Occipital lobe (tissue), 2 donors: ENCODE results near the gene GRAMD1C. TPM values are rescaled to one million over a fixed set of nuclear protein-coding genes. Genes with fewer than 3 reads are reported as not detected.
A peak's percentile ranks its signal among the peaks of the same experiment; 100 is the strongest.
"Not testable (repeated sequence)": the region's sequence is repeated elsewhere in the genome, so short reads cannot be mapped to it uniquely, and the experiment has no call there.

Source experiments
- DNase-seq: peaks from one replicate; lab custom pipeline; 2025; lab: John Stamatoyannopoulos, UW
- total RNA-seq: library from RNA; depleted of rRNA; stranded (reverse); fragments of >200 nt; gene quantifications from one replicate; pipeline ENCODE4 v1.2.3, GENCODE V29; 2014

GRAMD1C gene
- total RNA-seq, 1 donor from 2014 or later: 5.0 TPM

DNA sequence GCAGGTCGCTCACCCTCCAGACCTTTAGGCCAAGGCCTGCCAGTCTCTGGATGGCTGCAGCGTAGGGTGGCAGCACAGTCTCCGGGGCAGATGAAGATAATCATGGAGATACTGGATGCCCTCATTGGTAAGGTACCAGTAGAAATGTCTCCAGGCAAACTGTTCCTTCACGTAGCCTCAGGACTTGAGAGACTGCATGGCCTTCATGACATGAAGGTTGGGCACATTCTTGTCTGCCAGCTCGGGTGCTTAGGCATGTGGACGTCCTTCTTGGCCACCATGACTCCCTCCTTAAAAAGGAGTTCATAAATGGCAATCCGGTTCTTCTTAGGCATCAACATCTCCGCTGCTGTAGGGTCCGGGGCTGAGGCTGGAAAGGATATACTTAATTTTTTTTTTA is 11.8 kb downstream of the GRAMD1C start:
- not testable (repeated sequence) for DNase-seq

DNA sequence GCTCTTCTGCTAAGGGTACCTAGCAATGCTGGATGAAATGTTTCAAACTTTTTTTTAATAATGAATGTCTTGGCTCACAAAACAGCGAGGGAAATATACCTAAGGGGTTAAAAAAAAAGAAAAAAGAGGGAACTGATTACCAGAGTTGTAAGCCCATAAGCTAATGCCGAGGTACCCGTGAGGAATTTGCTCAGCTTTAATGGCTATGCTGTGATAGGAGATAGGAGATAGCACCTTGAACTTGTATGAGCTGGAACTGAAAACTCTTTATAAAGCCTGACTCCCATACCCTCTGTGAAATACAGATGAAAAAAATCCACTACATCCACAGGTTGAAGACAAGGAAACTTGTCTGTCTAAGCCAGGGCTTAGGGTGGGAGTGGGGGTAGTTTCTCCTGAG is 13.9 kb downstream of the GRAMD1C start:
- DNase-seq: no peak

DNA sequence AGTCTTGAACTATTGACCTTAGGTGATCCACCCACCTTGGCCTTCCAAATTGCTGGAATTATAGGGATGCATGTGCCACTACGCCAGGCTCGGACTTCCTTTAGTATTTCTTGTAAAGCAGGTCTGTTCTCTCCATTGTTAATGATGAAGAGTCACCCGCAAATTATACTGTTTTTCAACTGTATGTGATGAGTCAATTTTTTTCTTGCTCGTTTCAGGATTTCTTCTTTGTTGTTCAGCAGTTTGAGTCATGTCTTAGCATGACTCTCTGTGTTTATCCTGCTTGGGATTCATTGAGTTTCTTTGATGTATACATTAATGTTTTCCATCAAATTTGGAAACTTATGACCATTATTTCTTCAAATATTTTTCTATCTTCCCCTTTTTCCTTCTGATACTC is 28.9 kb downstream of the GRAMD1C start:
- DNase-seq: no peak

DNA sequence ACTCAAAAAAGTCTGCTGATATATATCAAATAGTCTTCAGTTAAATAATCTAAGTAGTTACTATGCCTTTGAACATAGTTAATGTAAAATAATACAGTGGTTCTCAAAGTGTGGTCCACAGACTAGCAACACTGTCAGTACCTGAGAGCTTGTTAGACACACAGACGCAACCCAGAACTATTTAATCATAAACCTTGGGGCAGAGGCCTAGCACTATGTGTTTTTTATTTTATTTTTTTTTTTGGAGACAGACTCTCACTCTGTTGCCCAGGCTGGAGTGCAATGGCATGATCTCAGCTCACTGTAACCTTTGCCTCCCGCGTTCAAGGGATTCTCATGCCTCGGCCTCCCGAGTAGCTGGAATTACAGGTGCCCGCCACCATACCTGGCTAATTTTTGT is 34.7 kb downstream of the GRAMD1C start:
- no peak for DNase-seq

DNA sequence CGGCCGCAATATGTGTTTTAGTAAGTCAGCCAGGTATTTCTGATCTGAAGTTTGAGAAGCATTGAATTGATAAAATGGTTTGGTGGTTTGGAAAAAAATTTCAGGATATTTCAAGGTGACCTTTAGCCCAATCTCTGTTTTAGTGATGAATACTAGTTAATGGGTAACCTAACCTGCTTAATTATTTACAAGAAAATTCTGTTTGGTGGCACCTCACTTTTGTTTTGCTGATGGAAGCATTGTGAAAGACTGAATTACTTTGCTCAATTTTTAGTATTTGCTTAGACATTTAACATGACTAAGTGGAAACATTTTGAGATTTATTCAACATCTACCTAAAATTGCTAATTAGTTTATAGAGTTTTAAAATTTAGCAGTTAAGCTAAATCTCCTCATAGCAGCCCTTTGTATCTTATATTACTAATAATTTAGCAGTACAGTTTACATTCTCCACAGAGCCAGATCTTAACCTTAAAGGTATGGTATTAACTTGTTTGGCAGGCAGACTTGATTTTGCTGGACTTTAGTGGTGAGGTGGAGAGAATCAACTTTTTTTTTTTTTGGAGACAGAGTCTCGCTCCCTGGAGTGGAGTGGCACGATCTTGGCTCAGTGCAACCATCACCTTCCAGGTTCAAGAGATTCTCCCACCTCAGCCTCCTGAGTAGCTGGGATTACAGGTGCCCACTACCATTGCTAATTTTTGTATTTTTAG is 35.4 kb downstream of the GRAMD1C start:
- DNase-seq: no peak

DNA sequence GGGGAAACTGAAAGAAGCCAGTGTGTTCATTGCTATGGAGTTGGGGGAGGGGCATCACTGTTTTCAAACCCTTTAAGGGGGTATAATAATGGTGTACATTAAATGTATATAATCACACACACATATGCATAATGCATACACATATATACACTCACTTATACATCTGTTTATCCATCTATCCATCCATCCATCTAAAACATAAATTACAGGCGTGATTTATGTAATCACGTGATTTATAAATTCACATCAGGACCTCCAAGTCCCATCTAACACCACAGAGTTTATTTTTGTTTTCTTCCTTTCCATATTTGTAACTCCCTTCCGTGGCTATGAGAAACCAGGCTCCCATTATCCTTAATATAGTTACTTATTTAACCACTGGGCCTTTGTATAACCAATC is 39.8 kb downstream of the GRAMD1C start:
- no peak for DNase-seq

DNA sequence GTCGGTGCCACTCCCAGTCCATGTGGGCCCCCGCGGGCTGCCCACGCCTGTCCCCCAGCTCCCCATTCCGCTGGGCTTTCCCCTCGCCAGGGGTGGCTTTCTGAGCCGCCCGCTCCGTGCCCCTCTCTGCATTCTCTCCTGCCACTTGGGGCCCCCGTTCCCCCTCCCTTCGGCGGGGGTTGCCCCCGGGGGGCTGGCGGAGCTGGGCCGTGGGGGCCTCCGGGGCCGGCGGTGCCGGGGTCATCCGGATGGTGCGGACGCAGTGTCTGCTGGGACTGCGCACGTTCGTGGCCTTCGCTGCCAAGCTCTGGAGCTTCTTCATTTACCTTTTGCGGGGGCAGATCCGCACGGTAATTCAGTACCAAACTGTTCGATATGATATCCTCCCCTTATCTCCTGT is 46.5 kb downstream of the GRAMD1C start:
- no peak for DNase-seq

DNA sequence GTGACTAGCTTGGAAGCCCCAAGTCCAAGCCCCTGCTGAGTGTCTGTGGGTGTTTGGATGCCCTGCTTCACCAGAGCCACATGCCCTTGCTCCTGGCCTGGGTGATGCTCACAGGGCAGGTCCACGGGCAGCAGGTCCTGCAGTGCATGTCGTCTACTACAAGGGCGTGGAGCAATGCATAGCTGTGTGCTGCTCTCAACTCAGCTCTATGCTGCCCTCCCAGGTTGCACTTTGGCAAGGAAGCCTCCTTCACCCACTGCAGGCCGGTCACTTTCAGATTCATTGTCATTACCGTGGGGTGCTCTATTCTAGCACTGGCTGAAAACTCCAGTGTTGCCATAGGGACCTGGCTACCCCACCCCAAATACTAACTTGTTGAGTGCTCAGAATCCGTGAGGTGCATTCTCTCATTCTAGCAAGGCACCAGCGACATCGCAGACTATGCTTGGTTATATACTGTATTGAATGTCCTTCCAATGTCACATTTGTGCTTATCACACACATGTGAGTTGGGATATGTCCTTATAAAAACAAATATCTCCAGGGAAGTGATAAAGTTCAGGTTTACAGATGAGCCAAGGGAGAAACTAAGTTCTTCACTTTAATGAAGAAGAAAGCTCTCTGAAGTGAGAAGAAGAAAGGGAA is 51.8 kb downstream of the GRAMD1C start:
- DNase-seq: no peak

DNA sequence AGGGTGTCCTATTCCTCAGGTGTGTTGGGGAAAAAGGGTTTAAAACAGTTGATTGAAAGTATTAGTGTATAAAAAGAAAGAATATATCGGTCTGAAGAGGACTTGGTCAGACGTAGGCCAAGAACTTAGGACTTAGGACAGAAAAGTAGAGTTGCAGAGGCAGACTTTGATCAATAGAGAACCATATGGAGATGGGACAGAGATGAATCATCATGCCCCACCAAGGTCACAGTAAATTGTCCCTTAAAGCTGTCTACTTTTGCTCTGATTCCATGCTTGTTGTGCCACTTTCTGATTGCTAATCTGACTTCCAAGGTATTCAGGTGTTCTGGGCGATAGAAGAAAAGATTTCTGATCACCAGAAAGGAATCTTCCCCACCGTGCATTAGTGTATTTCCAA is 56.3 kb downstream of the GRAMD1C start:
- no peak for DNase-seq

DNA sequence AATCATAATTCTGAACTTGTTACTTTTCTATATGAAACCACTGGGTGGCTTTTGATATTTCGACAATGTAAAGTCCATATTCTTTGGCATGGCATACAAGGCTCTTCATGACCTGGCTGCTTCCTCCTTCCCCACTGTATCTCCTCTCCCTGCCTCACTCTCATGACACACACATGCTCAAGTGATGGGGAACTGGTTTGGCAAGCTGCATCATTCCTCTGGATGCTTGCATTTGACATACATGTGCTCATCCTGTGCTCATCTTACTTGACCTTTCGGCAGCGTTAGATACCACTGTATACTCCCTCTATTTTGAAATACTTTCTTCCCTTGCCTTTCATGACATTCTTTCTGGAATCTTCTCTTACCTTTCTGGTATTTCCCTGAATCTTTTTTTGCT is 57.4 kb downstream of the GRAMD1C start:
- no peak for DNase-seq

DNA sequence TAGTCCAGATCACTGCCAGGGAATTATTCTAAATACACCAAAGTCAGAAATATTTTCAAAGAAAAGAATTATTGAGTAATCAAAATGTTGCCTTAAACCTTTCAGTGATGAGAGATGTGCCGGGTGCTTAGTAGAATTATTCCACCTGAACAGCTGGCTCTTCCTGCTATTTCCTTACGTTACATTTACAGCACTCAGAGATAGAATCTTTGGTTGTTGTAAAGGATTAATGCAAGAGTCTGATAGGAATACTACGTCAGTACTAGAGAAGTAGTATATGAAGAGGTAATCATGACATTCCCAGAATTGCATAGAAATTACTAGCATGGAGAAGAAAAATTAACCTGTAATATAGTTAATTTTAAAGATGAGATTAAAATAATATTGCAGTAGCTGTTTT is 58.3 kb downstream of the GRAMD1C start:
- DNase-seq: no peak

DNA sequence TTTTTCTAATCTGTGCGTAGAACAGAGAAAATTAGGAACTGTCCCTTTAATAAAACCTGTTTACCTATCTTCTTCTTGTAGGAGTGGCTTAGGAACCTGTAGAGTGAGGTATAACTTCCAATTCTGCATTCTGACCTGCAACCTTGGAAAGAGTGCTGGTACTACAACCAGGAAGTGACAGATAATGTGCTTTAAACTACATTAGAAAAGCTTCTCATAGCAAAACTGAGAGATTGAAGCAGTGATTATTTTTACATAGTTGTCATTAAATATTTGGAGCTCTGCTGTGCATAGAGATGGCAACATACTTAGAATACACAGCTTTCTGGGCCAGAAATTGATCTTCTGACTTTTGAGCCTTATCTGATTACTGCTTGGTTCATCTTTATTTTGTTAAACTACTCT is 58.8 kb downstream of the GRAMD1C start:
- no peak for DNase-seq

DNA sequence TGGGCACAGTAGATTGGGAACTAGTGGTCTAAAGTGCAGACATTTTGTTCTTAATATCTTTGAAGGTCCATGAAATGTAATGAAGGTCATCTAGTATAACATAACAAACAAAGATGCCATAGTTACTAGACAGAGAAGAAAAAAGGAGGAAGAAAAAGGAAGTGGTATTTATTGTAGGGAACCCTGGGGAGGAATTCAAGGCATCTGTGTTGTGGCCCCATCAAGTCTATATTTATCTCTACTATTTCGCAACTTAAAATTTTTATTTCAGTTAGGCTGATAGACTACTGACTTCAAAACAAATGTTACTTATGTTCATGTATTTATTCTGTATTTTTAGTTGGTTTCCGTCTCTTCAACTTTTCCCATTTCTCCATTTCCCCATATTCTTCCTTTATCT is 60.3 kb downstream of the GRAMD1C start:
- no peak for DNase-seq

DNA sequence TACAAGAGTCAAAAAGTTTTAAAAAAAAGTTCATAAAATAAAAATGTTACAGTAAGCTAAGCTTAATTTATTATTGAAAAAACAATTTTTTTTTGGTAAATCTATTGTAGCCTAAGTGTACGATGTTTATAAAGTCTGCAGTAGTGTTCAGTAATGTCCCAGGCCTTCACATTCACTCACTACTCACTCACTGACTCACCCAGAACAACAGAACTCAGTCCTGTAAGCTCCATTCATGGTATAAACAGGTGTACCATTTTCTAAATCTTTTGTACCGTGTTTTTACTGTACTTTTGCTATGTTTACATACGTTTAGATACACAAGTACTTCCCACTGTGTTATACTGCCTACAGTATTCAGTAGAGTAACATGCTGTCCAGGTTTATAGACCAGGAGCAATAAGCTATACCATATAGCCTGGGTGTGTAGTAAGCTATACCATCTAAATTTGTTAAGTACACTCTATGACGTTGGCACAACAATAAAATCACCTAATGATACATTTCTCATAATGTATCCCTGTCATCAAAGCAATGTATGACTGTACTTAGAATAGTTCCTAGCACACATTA is 68.1 kb downstream of the GRAMD1C start:
- DNase-seq: no peak

DNA sequence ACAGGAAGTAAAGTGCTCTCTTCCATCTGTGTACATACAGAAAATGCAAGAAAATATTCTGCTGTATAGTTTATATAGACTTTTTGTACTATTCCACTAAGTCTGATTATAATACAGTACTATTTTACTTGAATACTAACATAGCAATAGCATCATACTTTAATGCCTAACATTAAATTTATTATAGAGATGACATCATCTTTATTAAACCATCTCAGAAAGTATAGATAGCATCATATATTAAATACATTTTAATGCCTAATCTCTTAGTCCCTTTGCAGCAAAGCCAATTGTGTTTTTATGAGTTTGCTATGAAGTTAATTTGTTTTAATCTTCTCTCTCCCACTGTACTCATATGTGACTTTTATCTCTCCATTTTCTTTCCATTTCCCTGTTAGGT is 69.5 kb downstream of the GRAMD1C start:
- DNase-seq: no peak

DNA sequence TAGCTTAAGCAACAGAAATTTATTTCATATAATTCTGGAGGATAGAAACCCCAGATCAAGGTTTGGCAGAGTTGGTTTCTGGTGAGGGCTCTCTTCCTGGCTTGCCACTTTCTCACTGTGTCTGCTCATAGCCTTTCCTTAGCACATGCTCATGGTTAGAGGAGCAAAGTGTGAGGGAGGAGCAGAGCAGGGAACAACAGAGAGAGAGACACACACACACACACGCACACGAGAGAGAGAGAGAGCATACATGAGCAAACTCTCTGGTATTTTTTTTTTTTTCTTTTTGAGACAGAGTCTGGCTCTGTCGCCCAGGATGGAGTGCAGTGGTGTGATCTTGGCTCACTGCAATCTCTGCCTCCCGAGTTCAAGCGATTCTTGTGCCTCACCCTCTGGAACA is 72.4 kb downstream of the GRAMD1C start:
- no peak for DNase-seq

DNA sequence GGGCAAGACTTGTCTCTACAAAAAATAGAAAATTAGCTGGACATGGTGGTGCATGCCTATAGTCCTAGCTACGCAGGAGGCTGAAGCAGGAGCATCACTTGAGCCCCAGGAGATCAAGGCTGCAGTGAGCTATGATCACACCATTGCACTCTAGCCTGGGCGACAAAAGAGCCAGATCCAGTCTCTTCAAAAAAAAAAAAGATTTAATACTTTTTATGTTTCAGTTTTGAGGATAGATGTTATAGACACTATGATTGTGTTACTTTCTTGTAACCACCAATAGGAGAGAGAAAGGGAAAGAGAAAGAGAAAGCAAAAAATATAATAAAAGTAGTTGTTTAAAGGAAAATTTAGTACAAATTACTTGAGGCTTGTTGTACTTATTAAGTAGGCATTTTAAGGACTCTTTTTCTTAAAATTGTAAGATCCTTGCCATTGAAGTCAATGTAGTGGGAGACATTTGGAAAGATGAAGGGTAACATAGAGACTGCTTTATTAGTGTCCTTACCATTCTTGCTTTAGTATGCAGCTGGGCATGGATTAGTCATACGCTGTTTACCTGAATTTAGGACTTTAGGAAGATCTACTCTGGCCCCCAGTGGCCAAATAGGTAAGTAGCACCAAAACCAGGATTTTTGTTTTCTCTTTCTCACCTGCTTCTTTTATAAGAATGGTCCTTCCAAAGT is 74.1 kb downstream of the GRAMD1C start:
- DNase-seq: no peak

DNA sequence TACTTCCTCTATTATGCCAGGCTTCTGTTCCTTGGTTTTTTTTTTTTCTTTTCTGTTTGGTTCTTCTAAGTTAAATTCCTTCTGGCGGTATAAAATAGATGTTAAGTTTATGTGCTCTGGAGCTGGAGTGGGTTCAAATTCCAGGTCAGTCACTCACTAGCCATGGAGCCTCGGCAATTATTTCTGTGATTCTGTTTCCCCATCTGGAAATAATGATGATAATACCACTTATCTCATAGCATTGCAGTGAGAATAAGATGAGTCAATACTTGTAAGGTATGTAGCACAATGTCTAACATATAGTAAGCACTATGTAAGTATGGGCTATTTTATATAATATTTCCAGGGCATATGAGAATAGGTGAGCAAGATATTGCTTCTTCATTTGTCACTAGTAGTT is 76.1 kb downstream of the GRAMD1C start:
- no peak for DNase-seq

DNA sequence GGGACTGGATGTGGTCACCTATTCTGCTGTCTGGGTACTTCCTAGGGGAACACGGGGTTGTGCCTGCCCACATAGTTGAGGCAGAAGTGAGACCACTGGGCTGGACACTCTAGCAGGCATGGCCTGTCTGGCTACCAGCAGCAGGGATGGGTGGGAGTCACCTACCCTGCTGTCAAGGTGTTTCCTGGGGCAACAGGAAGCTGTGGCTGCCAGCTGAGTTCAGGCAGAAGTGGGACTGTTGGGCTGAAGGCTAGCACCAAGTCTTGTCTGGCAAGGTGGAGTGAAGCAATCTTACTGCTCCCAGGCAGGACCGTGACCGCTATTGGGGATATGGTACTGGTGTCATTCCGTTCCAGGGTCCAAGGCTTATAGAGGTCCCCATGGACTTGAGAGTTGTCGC is 89.0 kb downstream of the GRAMD1C start:
- DNase-seq: no peak

DNA sequence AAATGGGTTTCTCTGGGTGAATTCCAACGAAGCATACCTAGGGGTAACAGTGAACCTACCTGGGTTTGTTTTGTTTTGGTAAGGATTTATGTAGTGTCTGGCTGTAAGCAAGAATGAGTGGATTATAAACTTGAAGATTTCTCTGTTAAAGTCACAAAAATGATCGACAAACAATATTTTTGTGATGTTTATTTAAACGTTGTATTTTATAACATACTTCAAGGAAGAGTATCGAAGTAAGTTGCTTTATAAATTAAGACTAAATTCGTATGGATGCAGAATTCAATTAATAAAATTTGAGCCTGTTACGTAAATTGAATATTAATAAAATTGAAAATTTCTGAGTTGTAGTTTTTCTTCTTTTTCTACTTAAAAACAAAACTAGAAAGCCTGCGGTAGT is 108.2 kb downstream of the GRAMD1C start:
- DNase-seq: no peak

DNA sequence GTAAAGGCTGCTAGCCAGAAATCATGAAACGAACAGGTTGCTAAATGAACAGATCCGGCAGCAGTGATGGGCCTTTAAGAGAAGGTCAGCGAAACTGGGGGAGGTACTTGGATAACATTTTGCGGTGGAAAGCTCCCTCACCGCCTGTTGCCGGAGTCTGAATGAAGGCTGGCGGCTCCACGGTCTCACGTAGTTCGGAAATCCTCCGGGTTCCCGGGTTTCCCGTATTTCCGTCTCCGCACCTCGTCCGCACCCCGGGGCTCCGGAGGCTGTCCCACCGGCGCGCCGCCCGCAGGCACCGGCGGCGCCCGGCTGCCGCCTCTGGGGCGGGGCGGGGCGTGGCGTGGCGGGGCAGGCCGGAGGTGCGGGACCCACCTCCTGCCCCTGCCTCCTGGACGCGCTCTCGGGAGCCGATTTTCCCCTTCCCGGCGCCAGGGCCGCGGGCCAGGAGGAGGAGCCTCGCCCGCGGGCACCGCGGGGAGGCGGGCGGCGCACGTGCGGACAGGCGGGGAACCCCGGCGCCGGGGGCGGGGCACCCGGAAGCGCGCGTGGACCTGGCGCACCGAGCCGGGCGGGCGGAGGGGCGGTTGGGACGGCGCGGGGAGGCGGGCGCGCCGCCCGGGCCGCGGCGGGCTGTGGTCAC is 108.9 kb downstream of the GRAMD1C start, which contains the start of gene ZDHHC23:
Gene ZDHHC23 (plus strand): TSS at position 642 of the 643 bp plus-strand sequence. CDS start 790 bp downstream, outside the sequence.
- peak; percentile 38 for DNase-seq
